Ascending aorta (tissue), 2 donors: ENCODE results near the gene AGER. TPM values are rescaled to one million over a fixed set of nuclear protein-coding genes. Genes with fewer than 3 reads are reported as not detected.

Experiments
- DNase-seq, 2 donors: peaks; one replicate each; pipeline ENCODE4 v3.0.0-alpha.2; 2019; ENCODE audit warnings: low spot score in 2 of 2
- H3K27ac ChIP-seq, 2 donors: fragments of 200-600 bp; sonication (generic); one replicate each; pipeline ENCODE4 v1.5.1; 2016 to 2017; ENCODE audit warnings: mild to moderate bottlenecking in 1 of 2
- H3K27me3 ChIP-seq: fragments of 200-600 bp; sonication (generic); one replicate; pipeline ENCODE4 v1.5.1; 2017
- H3K36me3 ChIP-seq, 2 donors: fragments of 200-600 bp; sonication (generic); one replicate each; pipeline ENCODE4 v1.5.1; 2016
- H3K4me1 ChIP-seq, 2 donors: fragments of 200-600 bp; sonication (generic); one replicate each; pipeline ENCODE4 v1.5.1; 2016 to 2017; ENCODE audit warnings: mild to moderate bottlenecking in 1 of 2
- H3K4me3 ChIP-seq, 2 donors: fragments of 200-600 bp; sonication (generic); one replicate each; pipeline ENCODE4 v1.5.1; 2016 to 2017; ENCODE audit warnings: mild to moderate bottlenecking in 1 of 2
- H3K9me3 ChIP-seq, 2 donors: fragments of 200-600 bp; sonication (generic); one replicate each; pipeline ENCODE4 v1.5.1; 2016
- intact Hi-C: fragments of 100-400 bp; cut with DNase I; formaldehyde crosslinking; loops from one replicate; pipeline ENCODE4 v1.15.1; 2023
- total RNA-seq: library from RNA; depleted of rRNA; stranded (reverse); fragments of >200 nt; gene quantifications from one replicate; pipeline ENCODE4 v1.1.0, GENCODE V29; 2016
- TF ChIP-seq, protein P1 (sequence below), 3 experiments: fragments of 200-600 bp in 2 of 3; fragments of 450-650 bp in 1 of 3; sonication (generic) in 2 of 3; IDR thresholded peaks; one replicate each; pipeline ENCODE4 v1.5.1; 2016 to 2019; ENCODE audit warnings: antibody characterized with exemption in 3 of 3, mild to moderate bottlenecking in 1 of 3, moderate library complexity in 1 of 3

Gene AGER
- total RNA-seq = 6.1 TPM

- no peak within 1 kb of the TSS for H3K4me3 ChIP-seq
- peak within 1 kb of the TSS; percentile 59 to 77 for H3K27ac ChIP-seq
- H3K9me3 ChIP-seq = no peaks in the 10 kb centered on the region
- DNase-seq = no peak
- peaks cover 44 to 48% of the 10 kb centered on the region in 2 donors for H3K36me3 ChIP-seq
- intact Hi-C loops = loop anchor here (10.0 kb wide), 1 partner anchor 639 kb away; the partner anchor contains the start of genes ATP6V1G2, DDX39B and NFKBIL1
- TF ChIP-seq, protein P1, sequence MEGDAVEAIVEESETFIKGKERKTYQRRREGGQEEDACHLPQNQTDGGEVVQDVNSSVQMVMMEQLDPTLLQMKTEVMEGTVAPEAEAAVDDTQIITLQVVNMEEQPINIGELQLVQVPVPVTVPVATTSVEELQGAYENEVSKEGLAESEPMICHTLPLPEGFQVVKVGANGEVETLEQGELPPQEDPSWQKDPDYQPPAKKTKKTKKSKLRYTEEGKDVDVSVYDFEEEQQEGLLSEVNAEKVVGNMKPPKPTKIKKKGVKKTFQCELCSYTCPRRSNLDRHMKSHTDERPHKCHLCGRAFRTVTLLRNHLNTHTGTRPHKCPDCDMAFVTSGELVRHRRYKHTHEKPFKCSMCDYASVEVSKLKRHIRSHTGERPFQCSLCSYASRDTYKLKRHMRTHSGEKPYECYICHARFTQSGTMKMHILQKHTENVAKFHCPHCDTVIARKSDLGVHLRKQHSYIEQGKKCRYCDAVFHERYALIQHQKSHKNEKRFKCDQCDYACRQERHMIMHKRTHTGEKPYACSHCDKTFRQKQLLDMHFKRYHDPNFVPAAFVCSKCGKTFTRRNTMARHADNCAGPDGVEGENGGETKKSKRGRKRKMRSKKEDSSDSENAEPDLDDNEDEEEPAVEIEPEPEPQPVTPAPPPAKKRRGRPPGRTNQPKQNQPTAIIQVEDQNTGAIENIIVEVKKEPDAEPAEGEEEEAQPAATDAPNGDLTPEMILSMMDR (IDR thresholded peaks at IDR 0.05) = no peak
- H3K27me3 ChIP-seq = no peaks in the 10 kb centered on the region
- H3K4me1 ChIP-seq = peaks cover 1 to 19% of the 10 kb centered on the region in 2 donors
Measured at GRCh38 chr6:32184084-32184640, at the start of gene AGER. Gene AGER, minus strand, starts transcription at chr6:32184253. Its CDS starts 31 bp downstream, at chr6:32184222.

DNA sequence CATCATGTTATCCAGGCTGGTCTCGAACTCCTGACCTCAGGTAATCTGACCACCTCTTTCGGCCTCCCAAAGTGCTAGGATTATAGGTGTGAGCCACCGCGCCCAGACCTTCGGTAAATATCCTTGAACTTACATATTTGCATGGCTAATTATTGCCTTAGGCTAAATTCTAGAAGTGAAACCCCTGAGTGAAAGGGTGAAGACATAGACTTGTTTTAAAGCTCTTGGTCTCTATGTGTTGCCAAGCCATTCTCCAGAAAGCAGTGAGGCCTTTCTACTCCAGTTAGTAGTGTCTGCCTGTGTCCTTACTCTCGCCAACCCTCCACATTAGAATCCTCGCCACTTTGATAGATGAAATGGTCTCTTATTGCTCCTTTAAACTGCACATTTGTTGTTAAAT, 42.4 kb upstream of the AGER start:
- Histone ChIP-seq H3K27ac (no peak overlapping the region), H3K4me3 (no peak overlapping the region), H3K9me3 (no peaks in the 10 kb centered on the region), H3K27me3 (no peaks in the 10 kb centered on the region), H3K36me3 (no peaks in the 10 kb centered on the region), H3K4me1 (no peaks in the 10 kb centered on the region)
- no peak for DNase-seq
- TF ChIP-seq, protein P1 (IDR thresholded peaks at IDR 0.05) = no peak
- intact Hi-C loops = no loop called here

GRCh38 chr6:32224696-32225095, 40.6 kb upstream of the AGER start:
- no peak overlapping the region for H3K27ac ChIP-seq
- TF ChIP-seq, protein P1 (IDR thresholded peaks at IDR 0.05) = no peak
- DNase-seq = peak in 1 of 2 donors; percentile 15
- no peaks in the 10 kb centered on the region for H3K9me3 ChIP-seq
- no peaks in the 10 kb centered on the region for H3K4me1 ChIP-seq
- intact Hi-C loops = no loop called here
- H3K27me3 ChIP-seq = no peaks in the 10 kb centered on the region
- no peaks in the 10 kb centered on the region for H3K36me3 ChIP-seq
- H3K4me3 ChIP-seq = no peak overlapping the region

DNA sequence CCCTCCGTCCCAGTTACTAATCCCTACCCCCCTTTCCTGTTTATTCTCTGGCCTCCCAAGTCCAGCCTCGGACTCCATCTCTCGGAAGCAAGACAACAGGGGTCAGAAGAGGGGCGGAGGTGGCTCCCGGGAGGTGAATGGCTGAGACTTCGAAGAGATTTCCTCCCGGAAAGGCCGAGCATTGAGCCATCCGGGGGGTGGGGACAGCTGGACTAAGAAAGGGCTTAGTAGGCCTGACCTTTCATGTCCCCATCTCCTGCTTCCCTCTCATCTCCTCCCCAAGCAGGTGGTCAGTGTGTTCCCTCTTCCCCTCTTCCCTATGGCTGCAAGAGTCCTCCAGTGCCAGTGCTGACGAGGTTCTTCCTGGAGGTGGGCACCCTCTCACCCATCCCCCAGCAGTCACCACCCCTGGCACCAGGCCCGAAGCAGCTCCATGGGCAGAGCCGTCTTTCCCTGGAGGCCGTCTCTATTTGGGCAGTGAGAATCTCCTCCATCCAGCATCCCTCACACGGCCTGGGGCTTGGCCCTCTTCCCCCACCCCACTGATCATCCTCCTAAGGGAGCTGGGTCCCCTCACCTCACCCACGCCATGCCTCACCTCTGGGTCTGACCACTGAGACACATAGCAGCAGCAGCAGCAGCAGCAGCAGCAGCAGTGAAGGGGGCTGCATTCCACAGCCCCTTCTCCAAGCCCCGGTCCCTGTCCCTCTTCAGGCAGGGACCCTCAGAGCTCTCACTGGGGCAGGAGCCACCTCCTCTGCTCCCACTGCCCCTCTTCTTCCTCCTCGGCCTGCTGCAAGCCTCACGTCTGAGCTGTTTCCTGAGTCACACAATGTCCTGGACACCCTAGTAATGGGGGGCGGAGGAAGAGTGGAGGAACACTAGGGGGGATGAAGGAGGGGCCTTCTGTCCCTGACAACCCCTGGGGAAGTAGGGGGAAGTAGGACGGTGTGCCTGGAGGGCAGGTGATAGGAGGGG, 39.5 kb upstream of the AGER start, which contains the start of gene NOTCH4:
Gene NOTCH4 (minus strand): TSS at position 810 of the 978 bp plus-strand sequence. CDS start 139 bp downstream, at position 671.
- H3K27ac ChIP-seq = peak within 1 kb of the TSS in 1 of 2 donors; percentile 34
- H3K9me3 ChIP-seq = no peaks in the 10 kb centered on the region
- intact Hi-C loops = no loop called here
- no peaks in the 10 kb centered on the region for H3K27me3 ChIP-seq
- H3K36me3 ChIP-seq = no peaks in the 10 kb centered on the region
- H3K4me1 ChIP-seq = no peaks in the 10 kb centered on the region
- TF ChIP-seq, protein P1 (IDR thresholded peaks at IDR 0.05) = no peak
- no peak within 1 kb of the TSS for H3K4me3 ChIP-seq
- peak in 1 of 2 donors; percentile 40 for DNase-seq

- H3K4me3 ChIP-seq = no peak overlapping the region
Measured at GRCh38 chr6:32222333-32223230, 38.5 kb upstream of the AGER start.

More at GRCh38 chr6:32222333-32223230, 38.5 kb upstream of the AGER start:
- Histone ChIP-seq H3K36me3 (no peaks in the 10 kb centered on the region), H3K27me3 (no peaks in the 10 kb centered on the region), H3K9me3 (no peaks in the 10 kb centered on the region), H3K4me1 (no peaks in the 10 kb centered on the region), H3K27ac (no peak overlapping the region)
- intact Hi-C loops = no loop called here
- DNase-seq = no peak
- TF ChIP-seq, protein P1 (IDR thresholded peaks at IDR 0.05) = no peak
